HG02970 (cell line): ENCODE data around the gene TMEM212.

Experiments used
- ATAC-seq: cut with Tn5 transposase; IDR thresholded peaks from one replicate; pipeline ENCODE4 v1.9.1; 2021; ENCODE audit warnings: mild to moderate bottlenecking, moderate library complexity, moderate number of reproducible peaks; ENCODE audit not compliant: unreplicated experiment, low FRiP score

Gene TMEM212

GRCh38 chr3:171842864-171843518, at the start of gene TMEM212:
TSS of gene TMEM212 (plus strand) at chr3:171843349. CDS start at chr3:171843384, 35 bp downstream.
- ATAC-seq: no peak

DNA sequence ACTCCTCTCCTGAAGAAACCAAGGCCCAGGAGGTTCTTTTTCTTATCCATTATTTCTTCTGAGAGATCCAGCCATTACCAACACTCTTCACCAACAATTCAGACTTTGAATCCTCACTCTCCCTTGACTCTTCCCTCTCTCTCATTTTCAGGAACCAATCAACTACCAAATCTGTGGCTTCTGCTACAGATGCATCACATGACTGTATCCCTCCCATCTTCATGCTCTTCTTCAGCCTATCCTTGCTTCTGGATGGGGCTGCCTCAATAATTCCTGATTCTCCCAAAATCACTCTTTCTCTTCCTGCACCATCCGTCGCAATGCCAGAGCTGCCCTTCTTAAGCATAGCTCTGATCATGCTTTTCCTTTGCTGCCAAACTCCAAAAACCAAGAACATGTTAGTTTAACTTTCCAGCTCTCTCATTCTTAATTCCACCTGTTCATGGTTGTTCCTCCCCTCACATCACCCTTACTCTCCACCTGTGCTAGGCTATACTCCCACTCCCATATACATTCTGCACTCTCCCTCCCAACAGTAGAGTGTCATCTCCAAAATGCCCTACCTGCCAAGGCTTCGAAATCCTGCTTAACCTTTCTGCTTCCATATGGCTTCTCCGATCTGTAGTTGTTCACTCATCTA, 46.4 kb upstream of the TMEM212 start:
- ATAC-seq: no peak

- no peak for ATAC-seq
Measured at GRCh38 chr3:171797265-171797679, 45.9 kb upstream of the TMEM212 start.

GRCh38 chr3:171797873-171798272, 45.3 kb upstream of the TMEM212 start:
- no peak for ATAC-seq

DNA sequence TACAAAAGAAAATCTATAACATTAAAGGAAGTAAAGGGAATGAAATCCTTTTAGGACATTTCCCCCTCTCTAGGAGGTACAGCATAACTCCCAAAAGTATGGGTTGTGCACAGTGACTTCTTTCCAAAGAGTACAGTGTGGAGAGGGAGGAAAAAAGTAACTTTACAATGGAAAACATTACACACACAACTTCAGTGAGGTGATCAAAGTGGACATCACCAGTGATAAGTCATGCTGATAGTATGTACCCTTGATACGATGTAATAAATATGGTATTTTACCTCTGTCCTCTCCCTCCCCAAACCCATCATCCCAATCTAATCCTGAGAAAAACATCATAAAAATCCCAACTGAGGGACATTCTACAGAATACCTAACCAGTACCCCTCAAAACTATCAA, 43.6 kb upstream of the TMEM212 start:
- ATAC-seq: no peak

GRCh38 chr3:171801738-171802589, 41.2 kb upstream of the TMEM212 start:
- no peak for ATAC-seq

DNA sequence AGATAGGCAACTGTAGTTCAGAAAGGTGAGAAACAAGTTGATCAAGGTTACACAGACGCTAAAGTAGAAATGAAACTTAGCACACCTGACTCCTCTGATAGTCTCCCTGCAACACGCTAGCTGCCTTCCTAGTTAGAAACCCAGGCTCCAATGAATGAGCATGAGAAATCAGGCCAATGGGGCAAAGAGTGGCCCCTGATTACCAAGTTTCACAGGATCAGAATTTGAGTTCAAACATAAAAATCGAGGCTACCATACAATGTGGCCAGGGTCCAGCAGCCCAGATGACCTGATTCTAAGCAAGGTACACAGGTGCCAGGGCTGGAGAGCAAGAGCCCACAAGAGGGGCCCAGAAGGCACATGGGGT, 40.6 kb upstream of the TMEM212 start:
- no peak for ATAC-seq

- ATAC-seq: no peak
Measured at GRCh38 chr3:171803044-171803443, 40.1 kb upstream of the TMEM212 start.

DNA sequence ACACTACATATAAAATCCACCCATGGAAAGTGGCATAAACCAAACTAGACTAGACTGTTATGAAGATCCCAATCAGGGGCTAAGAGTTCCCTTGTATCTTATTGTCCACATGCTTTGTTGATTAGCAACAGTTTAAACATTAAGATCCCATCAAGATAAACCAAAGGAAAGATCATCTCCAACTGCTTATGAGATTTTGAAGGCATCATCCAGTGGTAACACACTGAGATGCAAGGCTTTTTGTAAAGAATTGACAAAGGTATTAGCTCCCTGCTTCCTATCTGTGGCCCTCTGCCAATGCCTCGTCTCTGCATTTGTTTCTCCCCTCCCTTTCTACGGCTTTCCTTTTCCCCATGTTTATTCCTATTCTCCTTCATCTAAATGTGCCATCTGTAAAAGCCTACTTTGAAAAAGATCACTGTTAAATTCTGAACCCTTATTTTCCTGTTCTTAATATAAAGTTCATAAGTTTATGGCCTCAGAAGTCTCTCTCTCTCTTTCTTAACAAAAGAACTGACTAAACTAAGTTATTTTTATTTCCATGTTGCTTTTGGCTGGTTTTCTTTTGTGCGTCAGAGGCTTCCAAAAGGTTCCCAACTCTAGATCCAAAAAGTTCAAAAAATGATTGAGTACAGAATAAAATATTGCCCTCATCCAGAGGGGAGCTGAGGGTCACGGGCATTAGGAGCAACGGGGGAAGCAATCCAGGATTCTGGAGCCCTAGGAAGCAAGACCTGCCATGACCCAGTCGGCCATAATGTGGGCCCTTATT, 38.3 kb upstream of the TMEM212 start:
- ATAC-seq: no peak

DNA sequence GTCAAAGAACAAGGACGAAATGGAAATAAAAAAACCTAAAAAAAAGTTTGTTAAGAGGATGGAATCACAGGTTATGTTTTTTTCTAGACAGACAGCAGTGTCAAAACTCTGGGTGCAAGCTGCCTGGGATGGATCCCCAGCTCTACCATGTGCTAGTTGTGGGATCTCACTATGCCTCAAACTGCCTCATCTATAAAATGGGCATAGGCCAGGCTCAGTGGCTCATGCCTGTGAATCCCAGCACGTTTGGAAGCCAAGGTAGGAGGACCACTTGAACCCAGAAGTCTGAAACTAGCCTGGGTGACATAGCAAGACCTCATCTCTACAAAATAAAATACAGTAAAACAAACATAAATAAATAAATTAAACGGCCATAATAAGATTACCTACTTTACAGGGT, 37.5 kb upstream of the TMEM212 start:
- no peak for ATAC-seq

GRCh38 chr3:171806200-171807128, 36.7 kb upstream of the TMEM212 start:
- no peak for ATAC-seq

DNA sequence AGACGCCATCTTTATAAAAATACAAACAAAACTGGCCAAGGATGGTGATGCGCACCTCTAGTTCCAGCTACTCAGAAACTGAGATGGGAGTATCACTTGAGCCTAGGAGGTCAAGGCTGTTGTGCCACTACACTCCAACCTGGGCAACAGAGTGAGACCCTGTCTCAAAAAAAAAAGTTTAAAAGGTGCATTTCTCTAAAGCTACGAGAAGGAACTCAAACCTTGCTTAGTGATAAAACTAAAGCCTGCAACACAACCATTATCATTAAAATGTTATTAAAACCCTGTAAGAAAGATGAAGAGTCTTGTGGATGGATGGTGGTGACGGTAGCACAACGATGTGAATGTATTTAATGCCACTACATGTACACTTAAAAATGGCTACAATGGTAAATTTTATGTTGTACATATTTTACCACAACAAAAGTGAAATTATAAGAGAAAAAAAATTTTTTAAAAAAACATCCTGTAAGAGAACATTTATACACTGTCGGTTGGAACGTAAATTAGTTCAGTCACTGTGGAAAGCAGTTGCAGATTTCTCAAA, 35.9 kb upstream of the TMEM212 start:
- no peak for ATAC-seq

- ATAC-seq: no peak
Measured at GRCh38 chr3:171807806-171808205, 35.3 kb upstream of the TMEM212 start.

DNA sequence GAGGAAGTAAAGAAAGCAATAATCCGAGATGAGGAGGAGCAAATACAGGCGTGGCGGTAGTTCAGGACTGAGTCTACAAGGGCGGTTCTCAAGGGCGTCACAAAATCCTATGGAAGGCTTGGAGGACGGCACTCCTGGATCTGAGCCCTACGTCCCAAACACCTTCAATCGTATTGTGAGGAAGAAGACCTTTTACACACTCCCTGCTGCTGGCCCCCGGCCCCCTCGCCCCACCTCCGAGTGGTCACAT, 33.6 kb upstream of the TMEM212 start:
- ATAC-seq: peak; percentile 6

GRCh38 chr3:171809861-171810628, 33.1 kb upstream of the TMEM212 start, which contains the start of gene PLD1:
TSS of gene PLD1 (minus strand) at chr3:171810483. CDS start at chr3:171738051, 72,432 bp downstream.
- peak; percentile 45 for ATAC-seq

DNA sequence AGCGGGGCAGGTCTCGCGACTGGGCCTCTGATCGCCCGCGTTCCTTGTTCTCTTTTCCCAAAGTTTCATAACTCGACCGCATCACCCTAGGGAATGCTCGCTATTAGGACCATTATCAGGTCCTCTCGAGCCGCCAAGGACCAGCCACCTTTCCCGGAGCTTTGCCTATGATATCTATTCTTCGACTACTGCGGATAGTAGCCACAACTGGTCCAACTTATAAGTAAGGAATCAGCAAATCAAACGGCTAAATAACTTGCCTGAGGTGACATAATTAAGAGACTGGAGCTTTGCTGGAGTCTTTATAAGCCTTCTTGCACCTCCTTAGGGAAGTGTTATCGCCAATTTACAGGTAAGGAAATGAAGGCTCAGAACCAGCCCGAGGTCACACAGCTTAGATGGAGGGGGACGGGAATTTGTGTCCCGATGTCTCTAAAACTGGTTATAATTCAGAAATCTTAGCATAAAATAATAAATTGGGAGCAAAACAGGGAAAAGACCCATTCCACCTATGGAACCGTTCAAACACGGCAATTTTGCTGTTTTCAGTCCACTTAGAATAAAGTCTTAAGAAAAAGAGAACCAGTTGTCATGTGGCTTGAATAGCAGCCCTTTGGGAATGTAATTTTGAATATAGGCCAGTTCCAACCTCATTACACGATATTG, 32.4 kb upstream of the TMEM212 start:
- no peak for ATAC-seq

GRCh38 chr3:171811295-171811912, 31.7 kb upstream of the TMEM212 start:
- ATAC-seq: no peak

DNA sequence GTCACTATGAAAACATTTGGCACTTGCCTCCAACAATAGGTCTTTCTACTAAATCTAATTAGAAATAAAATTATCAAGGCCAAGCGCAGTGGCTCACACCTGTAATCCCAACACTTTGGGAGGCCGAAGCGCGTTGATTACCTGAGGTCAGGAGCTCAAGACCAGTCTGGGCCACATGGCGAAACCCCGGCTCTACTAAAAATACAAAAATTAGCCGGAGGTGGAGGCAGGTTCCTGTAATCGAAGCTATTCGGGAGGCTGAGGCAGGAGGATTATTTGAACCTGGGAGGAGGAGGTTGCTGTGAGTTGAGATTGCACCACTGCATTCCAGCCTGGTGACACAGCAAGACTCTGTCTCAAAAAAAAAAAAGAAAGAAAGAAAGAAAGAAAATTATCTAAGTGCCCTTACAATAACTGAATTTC, 31.2 kb upstream of the TMEM212 start:
- no peak for ATAC-seq
